Activated CD4-positive, alpha-beta memory T cell treated with anti-CD3 and anti-CD28 coated beads for 36 hours (primary cell): ENCODE results near the gene FBXL16. TPM values are rescaled to one million over a fixed set of nuclear protein-coding genes. Genes with fewer than 3 reads are reported as not detected.

Experiments
- CTCF ChIA-PET: fragments of 350-600 bp; sonication (Branson Sonifier 250); formaldehyde crosslinking; loops from one replicate; lab custom pipeline; 2021; ENCODE audit warnings: antibody characterized with exemption, inconsistent platforms; lab: Charles Lee
- POLR2A ChIA-PET: fragments of 350-600 bp; sonication (Branson Sonifier 250); formaldehyde crosslinking; loops from one replicate; lab custom pipeline; 2021; ENCODE audit warnings: antibody characterized with exemption; lab: Charles Lee
- DNase-seq: peaks from one replicate; pipeline ENCODE4 v3.0.0-alpha.2; 2020
- H3K27ac Mint-ChIP-seq: one replicate; pipeline ENCODE4 v1.8.0; 2021; ENCODE audit warnings: mixed read lengths
- H3K27me3 Mint-ChIP-seq: one replicate; pipeline ENCODE4 v1.8.0; 2021; ENCODE audit warnings: mixed read lengths
- H3K36me3 Mint-ChIP-seq: one replicate; pipeline ENCODE4 v1.8.0; 2021; ENCODE audit warnings: mixed read lengths
- H3K4me1 Mint-ChIP-seq: one replicate; pipeline ENCODE4 v1.8.0; 2021; ENCODE audit warnings: low read depth, mixed read lengths
- H3K4me3 Mint-ChIP-seq: one replicate; pipeline ENCODE4 v1.8.0; 2021; ENCODE audit warnings: mild to moderate bottlenecking, mixed read lengths
- H3K9me3 Mint-ChIP-seq: one replicate; pipeline ENCODE4 v1.8.0; 2021; ENCODE audit warnings: mixed read lengths
- intact Hi-C: fragments of 100-400 bp; cut with micrococcal nuclease; formaldehyde crosslinking; loops from one replicate; pipeline ENCODE4 v1.15.1; 2023
- total RNA-seq, 2 experiments: library from RNA; stranded (reverse); gene quantifications; one replicate each; pipeline ENCODE4 v1.2.3, GENCODE V29; 2021

FBXL16 gene
- total RNA-seq, 2 experiments from 2014 or later = 7.7 to 14.1 TPM

- Mint-ChIP-seq H3K4me3 (peak within 1 kb of the TSS; percentile 82), H3K27ac (peak within 1 kb of the TSS; percentile 74), H3K36me3 (peaks cover 21% of the 10 kb centered on the region), H3K9me3 (no peaks in the 10 kb centered on the region), H3K27me3 (no peaks in the 10 kb centered on the region), H3K4me1 (peaks cover 37% of the 10 kb centered on the region)
- intact Hi-C loops = loop anchor here (2.0 to 5.0 kb wide), 2 partner anchors 47 to 97 kb away; partner anchors contain the start of gene METTL26
- DNase-seq = peak; percentile 98
- POLR2A ChIA-PET = interaction anchor here (0.5 to 1.3 kb wide), 4 partner anchors 8 to 95 kb away, joined by 3 read pairs; partner anchors contain the start of genes RHBDL1 and RHOT2
- CTCF ChIA-PET = no interaction called here
These were observed 21.4 kb downstream of the FBXL16 start, which contains the start of gene JMJD8 for GRCh38 chr16:684071-684794. Gene JMJD8, minus strand, starts transcription at chr16:684334. Its CDS starts 15 bp downstream, at chr16:684319.

DNA sequence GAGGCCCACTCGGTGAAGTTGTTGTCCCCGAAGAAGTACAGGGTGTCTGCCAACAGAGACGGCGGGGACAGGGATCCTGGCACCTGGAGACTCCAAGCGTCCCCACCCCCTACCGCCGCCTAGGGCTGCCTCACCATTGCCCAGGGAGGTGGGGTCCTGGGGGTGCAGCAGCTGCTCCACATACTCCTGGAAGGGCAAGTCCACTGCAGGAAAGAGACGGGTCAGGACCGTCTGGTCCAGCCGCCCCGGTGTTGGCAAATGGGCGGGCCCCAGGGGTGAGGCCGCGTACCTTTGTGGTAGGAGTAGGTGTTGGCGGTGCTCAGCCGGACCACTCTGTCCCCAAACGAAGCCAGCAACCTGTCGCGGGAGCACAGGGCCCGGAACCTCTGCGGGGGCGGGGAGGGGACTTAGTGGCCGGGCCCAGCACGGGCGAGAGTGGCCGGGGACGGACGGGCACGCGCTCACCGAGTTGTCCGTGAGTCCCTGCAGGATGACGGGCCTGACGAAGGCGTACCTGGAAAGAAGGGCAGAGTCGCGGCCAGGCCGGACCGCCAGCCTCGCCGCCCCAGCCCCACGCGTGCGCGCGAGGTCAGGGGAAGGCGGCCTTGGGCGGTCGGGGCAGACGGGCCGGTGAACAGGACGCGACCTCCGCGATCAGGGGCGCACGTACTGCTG is 22.1 kb downstream of the FBXL16 start:
- H3K27ac Mint-ChIP-seq = peak overlapping the region; percentile 64
- H3K4me3 Mint-ChIP-seq = peak overlapping the region; percentile 82
- H3K9me3 Mint-ChIP-seq = no peaks in the 10 kb centered on the region
- H3K4me1 Mint-ChIP-seq = peaks cover 33% of the 10 kb centered on the region
- ChIA-PET CTCF (no interaction called here), POLR2A (interaction anchor here (0.6 to 1.3 kb wide), 3 partner anchors 8 to 95 kb away, joined by 3 read pairs; partner anchors contain the start of genes RHBDL1 and RHOT2)
- H3K36me3 Mint-ChIP-seq = peaks cover 21% of the 10 kb centered on the region
- DNase-seq = no peak
- intact Hi-C loops = loop anchor here (2.0 to 5.0 kb wide), 2 partner anchors 47 to 96 kb away; partner anchors contain the start of gene METTL26
- no peaks in the 10 kb centered on the region for H3K27me3 Mint-ChIP-seq

- peaks cover 33% of the 10 kb centered on the region for H3K4me1 Mint-ChIP-seq
- intact Hi-C loops = loop anchor here (5.0 kb wide), 1 partner anchor 95 kb away; no protein-coding TSS in a partner anchor
- ChIA-PET CTCF (interaction anchor here (0.6 kb wide), 1 partner anchor 42 kb away, joined by 3 read pairs; no protein-coding TSS in a partner anchor), POLR2A (no interaction called here)
- peaks cover 21% of the 10 kb centered on the region for H3K36me3 Mint-ChIP-seq
- H3K4me3 Mint-ChIP-seq = peak overlapping the region; percentile 82
- peak overlapping the region; percentile 64 for H3K27ac Mint-ChIP-seq
- DNase-seq = no peak
- H3K9me3 Mint-ChIP-seq = no peaks in the 10 kb centered on the region
- no peaks in the 10 kb centered on the region for H3K27me3 Mint-ChIP-seq
These were observed 22.9 kb downstream of the FBXL16 start for GRCh38 chr16:682493-683395.

- intact Hi-C loops = loop anchor here (5.0 kb wide), 1 partner anchor 95 kb away; no protein-coding TSS in a partner anchor
- CTCF ChIA-PET = interaction anchor here (0.6 to 1.6 kb wide), 4 partner anchors 30 to 102 kb away, joined by 3 to 4 read pairs (median 4); no protein-coding TSS in a partner anchor
- Mint-ChIP-seq H3K4me3 (peak overlapping the region; percentile 82), H3K36me3 (peaks cover 19% of the 10 kb centered on the region), H3K27me3 (no peaks in the 10 kb centered on the region), H3K27ac (peak overlapping the region; percentile 51), H3K4me1 (peaks cover 35% of the 10 kb centered on the region), H3K9me3 (no peaks in the 10 kb centered on the region)
- DNase-seq = no peak
- POLR2A ChIA-PET = interaction anchor here (0.7 to 1.8 kb wide), 2 partner anchors 8 to 13 kb away, joined by 3 to 12 read pairs; partner anchors contain the start of gene WDR24
These were observed 23.7 kb downstream of the FBXL16 start for GRCh38 chr16:681746-682427.

GRCh38 chr16:680967-681745 is 24.4 kb downstream of the FBXL16 start:
- intact Hi-C loops = loop anchor here (5.0 kb wide), 1 partner anchor 94 kb away; no protein-coding TSS in a partner anchor
- Mint-ChIP-seq H3K27ac (peak overlapping the region; percentile 51), H3K36me3 (peaks cover 19% of the 10 kb centered on the region), H3K4me3 (peak overlapping the region; percentile 82), H3K9me3 (no peaks in the 10 kb centered on the region), H3K27me3 (no peaks in the 10 kb centered on the region), H3K4me1 (peaks cover 38% of the 10 kb centered on the region)
- ChIA-PET CTCF (interaction anchor here (0.5 to 1.6 kb wide), 6 partner anchors 13 to 322 kb away, joined by 3 to 6 read pairs (median 4); partner anchors contain the start of gene RHOT2), POLR2A (interaction anchor here (0.7 to 2.2 kb wide), 6 partner anchors 9 to 47 kb away, joined by 3 to 12 read pairs (median 4); partner anchors contain the start of gene WDR24)
- peak; percentile 46 for DNase-seq

DNA sequence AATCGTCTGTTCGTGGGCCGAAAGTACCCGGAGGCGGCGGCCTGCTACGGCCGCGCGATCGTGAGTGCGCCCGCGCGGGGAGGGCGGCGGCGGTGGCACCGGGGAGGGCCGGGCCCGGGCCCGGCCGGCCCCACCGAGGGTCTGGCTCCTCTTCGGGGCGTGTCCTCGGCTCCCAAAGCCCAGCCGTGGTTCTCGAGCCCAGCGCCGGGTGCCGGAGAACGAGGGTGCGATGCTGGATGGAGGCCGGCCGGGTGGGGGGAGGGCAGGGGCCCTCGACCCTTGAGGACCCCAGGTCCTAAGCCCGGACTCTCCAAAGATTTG is 25.0 kb downstream of the FBXL16 start:
- H3K4me1 Mint-ChIP-seq = peaks cover 35% of the 10 kb centered on the region
- peak overlapping the region; percentile 82 for H3K4me3 Mint-ChIP-seq
- POLR2A ChIA-PET = interaction anchor here (0.8 to 2.2 kb wide), 5 partner anchors 9 to 48 kb away, joined by 3 to 12 read pairs (median 5); partner anchors contain the start of gene WDR24
- intact Hi-C loops = loop anchor here (5.0 kb wide), 1 partner anchor 93 kb away; no protein-coding TSS in a partner anchor
- CTCF ChIA-PET = interaction anchor here (0.5 to 1.6 kb wide), 6 partner anchors 13 to 323 kb away, joined by 3 to 6 read pairs (median 4); partner anchors contain the start of gene RHOT2
- H3K9me3 Mint-ChIP-seq = no peaks in the 10 kb centered on the region
- DNase-seq = no peak
- H3K27me3 Mint-ChIP-seq = no peaks in the 10 kb centered on the region
- no peak overlapping the region for H3K27ac Mint-ChIP-seq
- peaks cover 17% of the 10 kb centered on the region for H3K36me3 Mint-ChIP-seq

DNA sequence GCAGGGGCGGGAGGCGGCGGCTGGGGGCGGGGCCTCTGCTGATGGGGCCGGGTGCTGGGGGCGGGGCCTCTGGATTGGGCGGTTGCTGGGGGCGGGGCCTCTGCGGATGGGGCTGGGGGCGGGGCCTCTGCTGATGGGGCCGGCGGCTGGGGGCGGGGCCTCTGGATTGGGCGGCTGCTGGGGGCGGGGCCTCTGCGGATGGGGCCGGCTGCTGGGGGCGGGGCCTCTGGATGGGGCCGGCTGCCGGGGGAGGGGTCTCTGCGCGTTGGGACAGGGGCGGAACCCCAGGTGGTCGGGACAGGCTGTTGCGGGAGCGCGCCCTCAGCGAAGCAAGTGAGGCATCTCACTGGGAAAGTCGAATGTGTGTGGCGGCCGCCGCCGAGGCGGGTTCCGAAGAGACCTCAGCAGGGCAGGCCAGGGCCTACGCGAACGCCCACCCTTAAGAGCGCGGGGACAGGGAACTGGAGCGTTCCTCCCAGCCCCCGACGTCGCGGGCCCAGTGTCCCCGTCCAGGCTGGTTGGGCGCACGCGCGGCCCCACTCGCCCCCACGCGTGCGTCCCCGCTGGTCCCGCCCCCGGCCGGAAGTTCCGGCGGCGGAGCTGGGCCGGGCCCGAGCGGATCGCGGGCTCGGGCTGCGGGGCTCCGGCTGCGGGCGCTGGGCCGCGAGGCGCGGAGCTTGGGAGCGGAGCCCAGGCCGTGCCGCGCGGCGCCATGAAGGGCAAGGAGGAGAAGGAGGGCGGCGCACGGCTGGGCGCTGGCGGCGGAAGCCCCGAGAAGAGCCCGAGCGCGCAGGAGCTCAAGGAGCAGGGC is 25.6 kb downstream of the FBXL16 start, which contains the start of gene STUB1:
Gene STUB1, plus strand, starts transcription at position 597 of the 811 bp plus-strand sequence. Its CDS starts 116 bp downstream, at position 713.
- intact Hi-C loops = loop anchor here (5.0 kb wide), 1 partner anchor 93 kb away; no protein-coding TSS in a partner anchor
- peak within 1 kb of the TSS; percentile 82 for H3K4me3 Mint-ChIP-seq
- peaks cover 39% of the 10 kb centered on the region for H3K4me1 Mint-ChIP-seq
- ChIA-PET CTCF (interaction anchor here (0.5 to 1.6 kb wide), 5 partner anchors 12 to 323 kb away, joined by 3 to 6 read pairs (median 4); partner anchors contain the start of gene RHOT2), POLR2A (interaction anchor here (0.8 to 2.2 kb wide), 5 partner anchors 10 to 49 kb away, joined by 3 to 12 read pairs (median 5); partner anchors contain the start of gene WDR24)
- DNase-seq = peak; percentile 94
- H3K9me3 Mint-ChIP-seq = no peaks in the 10 kb centered on the region
- H3K36me3 Mint-ChIP-seq = peaks cover 17% of the 10 kb centered on the region
- H3K27me3 Mint-ChIP-seq = no peaks in the 10 kb centered on the region
- H3K27ac Mint-ChIP-seq = peak within 1 kb of the TSS; percentile 87

GRCh38 chr16:678858-679813 is 26.5 kb downstream of the FBXL16 start:
- H3K9me3 Mint-ChIP-seq = no peaks in the 10 kb centered on the region
- DNase-seq = peak; percentile 65
- POLR2A ChIA-PET = interaction anchor here (1.7 to 2.2 kb wide), 2 partner anchors 16 to 31 kb away, joined by 5 to 8 read pairs; no protein-coding TSS in a partner anchor
- H3K27me3 Mint-ChIP-seq = no peaks in the 10 kb centered on the region
- H3K36me3 Mint-ChIP-seq = peaks cover 16% of the 10 kb centered on the region
- CTCF ChIA-PET = interaction anchor here (1.1 kb wide), 1 partner anchor 37 kb away, joined by 3 read pairs; no protein-coding TSS in a partner anchor
- H3K4me3 Mint-ChIP-seq = peak overlapping the region; percentile 68
- intact Hi-C loops = no loop called here
- H3K4me1 Mint-ChIP-seq = peaks cover 37% of the 10 kb centered on the region
- peak overlapping the region; percentile 57 for H3K27ac Mint-ChIP-seq
